Stimulated activated naive CD8-positive, alpha-beta T cell treated with anti-CD3 and anti-CD28 coated beads, Interleukin-15, Interleukin-2, amounts not matched to agents 100 ng/mL and 50 ng/mL, for 24 hours (primary cell): ENCODE measurements around the gene OLIG1.

ENCODE experiments used
- H3K27ac Mint-ChIP-seq: one replicate; pipeline ENCODE4 v1.8.0; 2021; ENCODE audit warnings: mild to moderate bottlenecking, mixed read lengths
- H3K27me3 Mint-ChIP-seq: one replicate; pipeline ENCODE4 v1.8.0; 2021; ENCODE audit warnings: mixed read lengths
- H3K36me3 Mint-ChIP-seq: one replicate; pipeline ENCODE4 v1.8.0; 2021; ENCODE audit warnings: low read depth, mixed read lengths
- H3K4me1 Mint-ChIP-seq: one replicate; pipeline ENCODE4 v1.8.0; 2021; ENCODE audit warnings: low read depth, mixed read lengths
- H3K4me3 Mint-ChIP-seq: one replicate; pipeline ENCODE4 v1.8.0; 2021; ENCODE audit warnings: mild to moderate bottlenecking, mixed read lengths
- H3K9me3 Mint-ChIP-seq: one replicate; pipeline ENCODE4 v1.8.0; 2021; ENCODE audit warnings: mixed read lengths

The OLIG1 gene

DNA sequence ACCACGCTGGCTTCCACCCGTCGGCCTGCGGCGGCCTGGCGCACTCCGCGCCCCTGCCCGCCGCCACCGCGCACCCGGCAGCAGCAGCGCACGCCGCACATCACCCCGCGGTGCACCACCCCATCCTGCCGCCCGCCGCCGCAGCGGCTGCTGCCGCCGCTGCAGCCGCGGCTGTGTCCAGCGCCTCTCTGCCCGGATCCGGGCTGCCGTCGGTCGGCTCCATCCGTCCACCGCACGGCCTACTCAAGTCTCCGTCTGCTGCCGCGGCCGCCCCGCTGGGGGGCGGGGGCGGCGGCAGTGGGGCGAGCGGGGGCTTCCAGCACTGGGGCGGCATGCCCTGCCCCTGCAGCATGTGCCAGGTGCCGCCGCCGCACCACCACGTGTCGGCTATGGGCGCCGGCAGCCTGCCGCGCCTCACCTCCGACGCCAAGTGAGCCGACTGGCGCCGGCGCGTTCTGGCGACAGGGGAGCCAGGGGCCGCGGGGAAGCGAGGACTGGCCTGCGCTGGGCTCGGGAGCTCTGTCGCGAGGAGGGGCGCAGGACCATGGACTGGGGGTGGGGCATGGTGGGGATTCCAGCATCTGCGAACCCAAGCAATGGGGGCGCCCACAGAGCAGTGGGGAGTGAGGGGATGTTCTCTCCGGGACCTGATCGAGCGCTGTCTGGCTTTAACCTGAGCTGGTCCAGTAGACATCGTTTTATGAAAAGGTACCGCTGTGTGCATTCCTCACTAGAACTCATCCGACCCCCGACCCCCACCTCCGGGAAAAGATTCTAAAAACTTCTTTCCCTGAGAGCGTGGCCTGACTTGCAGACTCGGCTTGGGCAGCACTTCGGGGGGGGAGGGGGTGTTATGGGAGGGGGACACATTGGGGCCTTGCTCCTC lies 42.3 kb upstream of the OLIG1 start:
- Mint-ChIP-seq H3K27ac (no peak overlapping the region), H3K9me3 (no peaks in the 10 kb centered on the region), H3K4me3 (no peak overlapping the region), H3K36me3 (no peaks in the 10 kb centered on the region), H3K4me1 (peaks cover 46% of the 10 kb centered on the region), H3K27me3 (peaks cover 80% of the 10 kb centered on the region)

DNA sequence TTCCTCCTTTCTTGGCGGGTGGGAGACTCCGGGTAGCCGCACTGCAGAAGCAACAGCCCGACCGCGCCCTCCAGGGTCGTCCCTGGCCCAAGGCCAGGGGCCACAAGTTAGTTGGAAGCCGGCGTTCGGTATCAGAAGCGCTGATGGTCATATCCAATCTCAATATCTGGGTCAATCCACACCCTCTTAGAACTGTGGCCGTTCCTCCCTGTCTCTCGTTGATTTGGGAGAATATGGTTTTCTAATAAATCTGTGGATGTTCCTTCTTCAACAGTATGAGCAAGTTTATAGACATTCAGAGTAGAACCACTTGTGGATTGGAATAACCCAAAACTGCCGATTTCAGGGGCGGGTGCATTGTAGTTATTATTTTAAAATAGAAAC lies 41.7 kb upstream of the OLIG1 start:
- peaks cover 44% of the 10 kb centered on the region for H3K4me1 Mint-ChIP-seq
- no peaks in the 10 kb centered on the region for H3K9me3 Mint-ChIP-seq
- H3K27me3 Mint-ChIP-seq, result peaks cover 79% of the 10 kb centered on the region
- H3K27ac Mint-ChIP-seq, result peak overlapping the region; percentile 58
- no peak overlapping the region for H3K4me3 Mint-ChIP-seq
- H3K36me3 Mint-ChIP-seq, result no peaks in the 10 kb centered on the region

GRCh38 chr21:33028773-33029384 lies 41.1 kb upstream of the OLIG1 start:
- H3K36me3 Mint-ChIP-seq, result no peaks in the 10 kb centered on the region
- H3K9me3 Mint-ChIP-seq, result no peaks in the 10 kb centered on the region
- H3K27ac Mint-ChIP-seq, result peak overlapping the region; percentile 16
- peaks cover 75% of the 10 kb centered on the region for H3K27me3 Mint-ChIP-seq
- peak overlapping the region; percentile 58 for H3K4me3 Mint-ChIP-seq
- peaks cover 43% of the 10 kb centered on the region for H3K4me1 Mint-ChIP-seq

GRCh38 chr21:33029385-33029921 lies 40.5 kb upstream of the OLIG1 start:
- H3K27me3 Mint-ChIP-seq, result peaks cover 72% of the 10 kb centered on the region
- peaks cover 38% of the 10 kb centered on the region for H3K4me1 Mint-ChIP-seq

GRCh38 chr21:33029975-33030461 lies 39.9 kb upstream of the OLIG1 start:
- H3K4me1 Mint-ChIP-seq, result peaks cover 36% of the 10 kb centered on the region
- H3K9me3 Mint-ChIP-seq, result no peaks in the 10 kb centered on the region
- H3K27me3 Mint-ChIP-seq, result peaks cover 66% of the 10 kb centered on the region
- H3K27ac Mint-ChIP-seq, result no peak overlapping the region
- no peak overlapping the region for H3K4me3 Mint-ChIP-seq
- H3K36me3 Mint-ChIP-seq, result no peaks in the 10 kb centered on the region

More at GRCh38 chr21:33029385-33029921, 40.5 kb upstream of the OLIG1 start:
- Mint-ChIP-seq H3K36me3 (no peaks in the 10 kb centered on the region), H3K4me3 (peak overlapping the region; percentile 58), H3K27ac (no peak overlapping the region), H3K9me3 (no peaks in the 10 kb centered on the region)

- Mint-ChIP-seq H3K36me3 (no peaks in the 10 kb centered on the region), H3K27me3 (peaks cover 63% of the 10 kb centered on the region), H3K4me1 (peaks cover 33% of the 10 kb centered on the region), H3K4me3 (no peak overlapping the region), H3K27ac (no peak overlapping the region), H3K9me3 (no peaks in the 10 kb centered on the region)
These were observed 39.3 kb upstream of the OLIG1 start for GRCh38 chr21:33030633-33031032.

DNA sequence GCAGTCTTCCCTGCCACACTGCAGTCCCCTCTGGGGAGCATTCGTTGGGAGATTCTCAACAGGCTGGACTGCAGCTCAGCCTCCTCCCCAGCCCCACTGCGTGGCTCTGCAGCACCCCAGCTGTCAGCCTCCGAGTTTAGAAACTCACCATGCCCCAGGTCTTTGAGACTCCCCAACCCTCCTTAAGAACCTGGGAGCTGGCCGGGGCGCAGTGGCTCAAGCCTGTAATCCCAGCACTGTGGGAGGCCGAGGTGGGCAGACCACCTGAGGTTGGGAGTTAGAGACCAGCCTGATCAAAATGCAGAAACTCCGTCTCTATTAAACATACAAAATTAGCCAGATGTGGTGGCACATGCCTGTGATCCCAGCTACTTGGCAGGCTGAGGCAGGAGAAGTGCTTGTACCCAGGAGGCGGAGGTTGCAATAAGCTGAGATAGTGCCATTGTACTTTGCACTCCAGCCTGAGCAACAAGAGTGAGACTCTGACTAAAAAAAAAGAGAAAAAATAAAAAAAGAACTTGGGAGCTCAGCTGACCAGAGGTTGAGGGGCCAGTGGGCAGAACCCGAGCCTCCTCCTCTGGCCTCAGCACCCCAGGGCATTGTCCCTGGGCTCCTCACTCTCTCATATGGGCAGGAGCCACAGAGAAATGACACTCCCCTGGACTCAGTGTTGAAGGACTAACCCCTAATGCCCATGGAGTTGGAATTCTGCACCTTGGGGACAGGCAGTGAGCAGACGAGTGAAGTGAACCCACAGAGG lies 38.6 kb upstream of the OLIG1 start:
- H3K4me3 Mint-ChIP-seq, result no peak overlapping the region
- H3K27me3 Mint-ChIP-seq, result peaks cover 56% of the 10 kb centered on the region
- H3K9me3 Mint-ChIP-seq, result no peaks in the 10 kb centered on the region
- H3K36me3 Mint-ChIP-seq, result no peaks in the 10 kb centered on the region
- peaks cover 28% of the 10 kb centered on the region for H3K4me1 Mint-ChIP-seq
- H3K27ac Mint-ChIP-seq, result no peak overlapping the region

DNA sequence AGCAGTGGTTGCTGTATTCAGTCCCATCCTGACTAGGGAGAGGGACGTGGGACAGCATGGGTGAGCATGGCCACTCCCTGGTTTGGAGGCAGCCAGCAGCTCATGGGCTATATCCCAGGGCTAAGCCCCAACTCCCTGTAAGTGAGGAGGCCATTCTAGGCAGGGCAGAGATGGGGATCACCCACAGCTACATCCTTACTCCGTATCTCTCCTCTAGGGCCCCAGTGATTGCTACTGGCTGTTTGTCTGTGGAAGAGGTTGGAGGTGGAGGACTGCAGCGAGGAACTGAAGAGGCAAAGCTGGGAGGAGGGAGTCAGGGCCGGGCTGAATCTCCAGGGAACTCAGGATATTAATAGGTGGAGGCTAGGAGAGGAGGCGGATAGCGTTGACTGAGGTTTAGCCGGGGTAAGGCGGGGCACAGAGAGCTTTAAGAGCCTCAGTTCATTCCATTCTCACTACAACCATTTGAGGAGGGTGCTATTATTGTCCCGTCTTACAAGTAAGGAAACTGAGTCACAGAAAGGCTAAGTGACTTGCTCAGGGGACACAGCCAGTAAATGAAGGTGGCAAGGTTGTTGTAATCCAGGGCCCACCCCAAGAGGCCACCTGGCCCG lies 37.4 kb upstream of the OLIG1 start:
- Mint-ChIP-seq H3K27me3 (peaks cover 49% of the 10 kb centered on the region), H3K9me3 (no peaks in the 10 kb centered on the region), H3K36me3 (no peaks in the 10 kb centered on the region), H3K27ac (no peak overlapping the region), H3K4me1 (peaks cover 27% of the 10 kb centered on the region), H3K4me3 (no peak overlapping the region)

DNA sequence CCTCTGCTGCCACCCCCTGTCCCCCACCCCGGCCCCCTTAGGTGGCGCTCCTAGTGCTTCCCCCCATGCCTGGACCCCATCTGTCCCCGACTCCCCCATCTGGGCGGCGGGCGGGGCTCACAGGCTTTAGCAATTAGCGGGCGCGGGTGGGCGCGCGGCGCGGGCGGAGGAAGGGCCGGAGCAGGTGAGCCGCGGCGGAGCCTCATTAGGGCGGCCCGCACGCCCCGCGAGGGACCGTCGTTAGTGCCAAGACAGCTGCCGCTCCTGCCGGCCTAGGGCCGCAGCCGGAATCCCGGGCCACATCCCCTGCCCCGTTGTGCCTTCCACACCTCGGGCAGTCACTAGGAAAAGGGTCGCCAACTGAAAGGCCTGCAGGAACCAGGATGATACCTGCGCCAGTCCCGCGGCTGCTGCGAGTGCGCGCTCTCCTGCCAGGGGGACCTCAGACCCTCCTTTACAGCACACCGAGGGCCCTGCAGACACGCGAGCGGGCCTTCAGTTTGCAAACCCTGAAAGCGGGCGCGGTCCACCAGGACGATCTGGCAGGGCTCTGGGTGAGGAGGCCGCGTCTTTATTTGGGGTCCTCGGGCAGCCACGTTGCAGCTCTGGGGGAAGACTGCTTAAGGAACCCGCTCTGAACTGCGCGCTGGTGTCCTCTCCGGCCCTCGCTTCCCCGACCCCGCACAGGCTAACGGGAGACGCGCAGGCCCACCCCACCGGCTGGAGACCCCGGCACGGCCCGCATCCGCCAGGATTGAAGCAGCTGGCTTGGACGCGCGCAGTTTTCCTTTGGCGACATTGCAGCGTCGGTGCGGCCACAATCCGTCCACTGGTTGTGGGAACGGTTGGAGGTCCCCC lies 36.6 kb upstream of the OLIG1 start:
- Mint-ChIP-seq H3K4me1 (peaks cover 23% of the 10 kb centered on the region), H3K36me3 (no peaks in the 10 kb centered on the region), H3K27me3 (peaks cover 50% of the 10 kb centered on the region), H3K9me3 (no peaks in the 10 kb centered on the region), H3K27ac (no peak overlapping the region), H3K4me3 (no peak overlapping the region)

DNA sequence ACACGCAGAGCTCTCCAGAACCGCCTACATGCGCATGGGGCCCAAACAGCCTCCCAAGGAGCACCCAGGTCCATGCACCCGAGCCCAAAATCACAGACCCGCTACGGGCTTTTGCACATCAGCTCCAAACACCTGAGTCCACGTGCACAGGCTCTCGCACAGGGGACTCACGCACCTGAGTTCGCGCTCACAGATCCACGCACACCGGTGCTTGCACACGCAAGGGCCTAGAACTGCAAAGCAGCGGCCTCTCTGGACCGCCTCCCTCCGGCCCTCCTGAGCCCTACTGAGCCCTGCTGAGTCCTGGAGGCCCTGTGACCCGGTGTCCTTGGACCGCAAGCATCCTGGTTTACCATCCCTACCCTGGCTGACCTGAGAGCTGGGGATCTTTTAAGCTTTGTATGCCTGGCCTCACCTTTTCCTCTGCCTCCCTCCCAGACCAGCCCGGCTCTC lies 36.0 kb upstream of the OLIG1 start:
- no peak overlapping the region for H3K27ac Mint-ChIP-seq
- H3K9me3 Mint-ChIP-seq, result no peaks in the 10 kb centered on the region
- peaks cover 16% of the 10 kb centered on the region for H3K4me1 Mint-ChIP-seq
- H3K27me3 Mint-ChIP-seq, result peaks cover 48% of the 10 kb centered on the region
- no peak overlapping the region for H3K4me3 Mint-ChIP-seq
- no peaks in the 10 kb centered on the region for H3K36me3 Mint-ChIP-seq

GRCh38 chr21:33035147-33035546 lies 34.8 kb upstream of the OLIG1 start:
- Mint-ChIP-seq H3K36me3 (no peaks in the 10 kb centered on the region), H3K27me3 (peaks cover 37% of the 10 kb centered on the region), H3K4me3 (no peak overlapping the region)

GRCh38 chr21:33036430-33037162 lies 33.3 kb upstream of the OLIG1 start:
- Mint-ChIP-seq H3K36me3 (no peaks in the 10 kb centered on the region), H3K27me3 (peaks cover 33% of the 10 kb centered on the region), H3K9me3 (no peaks in the 10 kb centered on the region), H3K27ac (no peak overlapping the region), H3K4me1 (peaks cover 9% of the 10 kb centered on the region), H3K4me3 (no peak overlapping the region)

More at GRCh38 chr21:33035147-33035546, 34.8 kb upstream of the OLIG1 start:
- H3K27ac Mint-ChIP-seq, result no peak overlapping the region
- H3K4me1 Mint-ChIP-seq, result peaks cover 9% of the 10 kb centered on the region
- no peaks in the 10 kb centered on the region for H3K9me3 Mint-ChIP-seq

- Mint-ChIP-seq H3K4me3 (no peak overlapping the region), H3K27me3 (peaks cover 28% of the 10 kb centered on the region), H3K27ac (no peak overlapping the region)
These were observed 32.4 kb upstream of the OLIG1 start for GRCh38 chr21:33037501-33037900.

More at GRCh38 chr21:33037501-33037900, 32.4 kb upstream of the OLIG1 start:
- Mint-ChIP-seq H3K9me3 (no peaks in the 10 kb centered on the region), H3K4me1 (peaks cover 9% of the 10 kb centered on the region), H3K36me3 (no peaks in the 10 kb centered on the region)
